Brain microvascular endothelial cell (primary cell): ENCODE results near the gene SLC9A8.

Experiments used
- DNase-seq: peaks from one replicate; pipeline ENCODE4 v3.0.0-alpha.2; 2020
- H3K27ac ChIP-seq: fragments of 250-450 bp; sonication (Bioruptor Pico); 2 replicates; pipeline ENCODE4 v1.5.1; 2020; ENCODE audit warnings: mild to moderate bottlenecking, moderate library complexity
- H3K27me3 ChIP-seq: fragments of 250-450 bp; sonication (Bioruptor Pico); replicated peaks from 2 replicates; pipeline ENCODE4 v1.5.1; 2020; ENCODE audit warnings: mild to moderate bottlenecking
- H3K36me3 ChIP-seq: fragments of 250-450 bp; sonication (Bioruptor Pico); replicated peaks from 2 replicates; pipeline ENCODE4 v1.5.1; 2020; ENCODE audit warnings: mild to moderate bottlenecking
- H3K4me3 ChIP-seq: 2 replicates; pipeline ENCODE4 v1.5.1; 2011; ENCODE audit warnings: low read depth, mild to moderate bottlenecking, control low read depth, low read length, moderate library complexity
- in situ Hi-C: cut with HindIII; loops from 2 replicates; pipeline ENCODE4 v1.10.0; 2017; ENCODE audit warnings: low sequenced_read_pairs, low pct_ligation_motif_present
- TF ChIP-seq, protein P1 (sequence below): IDR thresholded peaks from 2 replicates; pipeline ENCODE4 v1.5.1; 2011; ENCODE audit warnings: low read depth, mild to moderate bottlenecking, moderate library complexity, low read length, control low read depth, inconsistent platforms; ENCODE audit errors: missing control alignments

The SLC9A8 gene

DNA sequence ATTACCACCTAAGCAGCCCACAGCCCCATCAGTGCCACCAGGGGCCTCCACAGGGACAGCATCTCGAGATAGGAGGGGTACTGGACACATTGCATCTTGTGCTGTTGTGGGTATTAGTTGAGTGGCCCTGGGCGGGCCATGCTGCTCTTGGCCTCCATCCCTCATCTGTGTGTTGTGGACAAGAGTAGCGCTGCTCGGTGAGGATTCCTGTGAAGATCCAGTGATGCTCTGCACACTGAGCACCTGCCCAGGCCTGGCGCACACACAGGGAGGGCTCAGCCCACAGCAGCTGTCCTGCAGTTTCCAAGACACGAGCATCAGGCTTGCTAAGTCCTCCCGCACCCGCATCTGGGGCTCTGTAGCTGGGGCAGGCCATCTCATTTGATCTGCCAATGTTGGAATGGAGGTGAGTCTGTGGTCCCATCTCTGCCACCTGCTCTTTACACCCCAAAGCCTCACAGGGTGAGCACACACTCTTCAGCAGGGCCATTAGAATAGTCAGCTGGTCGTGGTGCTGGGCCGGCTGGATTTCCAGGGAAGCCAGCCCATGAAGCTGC lies 70.7 kb downstream of the SLC9A8 start:
- no peaks in the 10 kb centered on the region for H3K27me3 ChIP-seq
- DNase-seq = no peak
- in situ Hi-C loops = no loop called here
- no peak overlapping the region for H3K4me3 ChIP-seq
- peaks cover 10% of the 10 kb centered on the region for H3K36me3 ChIP-seq
- TF ChIP-seq, protein P1, sequence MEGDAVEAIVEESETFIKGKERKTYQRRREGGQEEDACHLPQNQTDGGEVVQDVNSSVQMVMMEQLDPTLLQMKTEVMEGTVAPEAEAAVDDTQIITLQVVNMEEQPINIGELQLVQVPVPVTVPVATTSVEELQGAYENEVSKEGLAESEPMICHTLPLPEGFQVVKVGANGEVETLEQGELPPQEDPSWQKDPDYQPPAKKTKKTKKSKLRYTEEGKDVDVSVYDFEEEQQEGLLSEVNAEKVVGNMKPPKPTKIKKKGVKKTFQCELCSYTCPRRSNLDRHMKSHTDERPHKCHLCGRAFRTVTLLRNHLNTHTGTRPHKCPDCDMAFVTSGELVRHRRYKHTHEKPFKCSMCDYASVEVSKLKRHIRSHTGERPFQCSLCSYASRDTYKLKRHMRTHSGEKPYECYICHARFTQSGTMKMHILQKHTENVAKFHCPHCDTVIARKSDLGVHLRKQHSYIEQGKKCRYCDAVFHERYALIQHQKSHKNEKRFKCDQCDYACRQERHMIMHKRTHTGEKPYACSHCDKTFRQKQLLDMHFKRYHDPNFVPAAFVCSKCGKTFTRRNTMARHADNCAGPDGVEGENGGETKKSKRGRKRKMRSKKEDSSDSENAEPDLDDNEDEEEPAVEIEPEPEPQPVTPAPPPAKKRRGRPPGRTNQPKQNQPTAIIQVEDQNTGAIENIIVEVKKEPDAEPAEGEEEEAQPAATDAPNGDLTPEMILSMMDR = no peak
- H3K27ac ChIP-seq = no peak overlapping the region

GRCh38 chr20:49885558-49886332 lies 73.1 kb downstream of the SLC9A8 start:
- H3K27ac ChIP-seq = no peak overlapping the region
- peaks cover 7% of the 10 kb centered on the region for H3K36me3 ChIP-seq
- in situ Hi-C loops = no loop called here

DNA sequence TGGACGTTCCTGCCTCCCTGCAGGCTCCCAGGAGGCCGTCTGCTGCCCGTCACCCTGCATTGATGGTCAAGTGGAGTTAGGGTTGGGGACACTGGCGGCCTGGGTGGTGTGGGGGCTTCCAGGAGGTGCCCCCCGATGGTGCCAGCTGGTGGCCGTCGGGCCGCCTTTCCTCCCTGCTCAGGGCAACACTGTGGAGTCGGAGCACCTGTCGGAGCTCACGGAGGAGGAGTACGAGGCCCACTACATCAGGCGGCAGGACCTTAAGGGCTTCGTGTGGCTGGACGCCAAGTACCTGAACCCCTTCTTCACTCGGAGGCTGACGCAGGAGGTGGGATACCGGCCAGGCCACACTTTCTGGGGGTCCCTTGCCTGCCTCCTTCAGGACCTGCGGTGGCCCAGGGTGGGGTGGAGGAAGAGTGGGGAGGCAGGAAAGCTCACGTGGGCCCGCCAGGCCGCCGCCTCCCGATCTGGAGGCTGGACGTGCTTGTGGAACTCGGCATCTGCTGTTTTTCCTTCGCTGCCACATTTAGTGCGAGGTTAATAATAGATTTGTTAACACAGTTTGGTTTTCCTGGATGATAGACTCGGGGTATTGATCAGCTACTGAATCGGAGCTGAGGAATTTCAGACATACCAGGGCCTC lies 74.1 kb downstream of the SLC9A8 start:
- no peak for DNase-seq
- no peak overlapping the region for H3K4me3 ChIP-seq
- TF ChIP-seq, protein P1 = no peak
- in situ Hi-C loops = no loop called here
- H3K27ac ChIP-seq = no peak overlapping the region
- H3K27me3 ChIP-seq = no peaks in the 10 kb centered on the region
- H3K36me3 ChIP-seq = peaks cover 3% of the 10 kb centered on the region

More at GRCh38 chr20:49885558-49886332, 73.1 kb downstream of the SLC9A8 start:
- no peak for DNase-seq
- Histone ChIP-seq H3K27me3 (no peaks in the 10 kb centered on the region), H3K4me3 (no peak overlapping the region)
- TF ChIP-seq, protein P1 = no peak

DNA sequence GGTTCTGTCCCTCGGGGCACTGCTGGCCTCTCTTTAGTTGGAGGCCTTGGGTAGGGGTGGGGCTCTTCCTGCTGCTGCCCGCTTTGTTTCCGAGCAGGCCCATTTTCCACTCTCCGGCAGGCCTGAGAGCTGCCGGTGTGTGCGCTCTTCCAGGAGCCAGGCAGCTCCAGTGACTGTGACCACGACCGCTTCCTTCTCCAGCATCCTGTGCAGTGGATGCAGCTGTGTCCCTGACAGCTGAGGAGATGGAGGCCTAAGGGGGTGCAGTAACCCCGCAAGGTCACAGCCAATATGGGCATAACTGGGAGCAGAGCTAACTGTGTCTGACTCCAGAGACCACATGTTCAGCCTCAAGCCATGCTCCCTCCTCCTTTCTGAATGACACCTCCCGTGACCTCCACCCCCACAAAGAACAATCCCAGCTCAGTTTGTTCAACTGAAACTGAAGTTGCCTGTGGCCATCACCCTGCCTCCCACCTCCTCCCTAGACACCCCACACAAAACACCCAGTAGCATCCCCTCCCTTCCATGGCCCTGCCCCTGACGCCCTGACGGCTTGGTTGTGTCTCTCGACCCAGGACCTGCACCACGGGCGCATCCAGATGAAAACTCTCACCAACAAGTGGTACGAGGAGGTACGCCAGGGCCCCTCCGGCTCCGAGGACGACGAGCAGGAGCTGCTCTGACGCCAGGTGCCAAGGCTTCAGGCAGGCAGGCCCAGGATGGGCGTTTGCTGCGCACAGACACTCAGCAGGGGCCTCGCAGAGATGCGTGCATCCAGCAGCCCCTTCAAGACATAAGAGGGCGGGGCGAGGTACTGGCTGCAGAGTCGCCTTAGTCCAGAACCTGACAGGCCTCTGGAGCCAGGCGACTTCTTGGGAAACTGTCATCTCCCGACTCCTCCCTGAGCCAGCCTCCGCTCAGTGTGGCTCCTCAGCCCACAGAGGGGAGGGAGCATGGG lies 74.9 kb downstream of the SLC9A8 start:
- Histone ChIP-seq H3K36me3 (peaks cover 3% of the 10 kb centered on the region), H3K27ac (no peak overlapping the region), H3K4me3 (no peak overlapping the region), H3K27me3 (no peaks in the 10 kb centered on the region)
- TF ChIP-seq, protein P1 = no peak
- in situ Hi-C loops = no loop called here
- peak; percentile 16 for DNase-seq

DNA sequence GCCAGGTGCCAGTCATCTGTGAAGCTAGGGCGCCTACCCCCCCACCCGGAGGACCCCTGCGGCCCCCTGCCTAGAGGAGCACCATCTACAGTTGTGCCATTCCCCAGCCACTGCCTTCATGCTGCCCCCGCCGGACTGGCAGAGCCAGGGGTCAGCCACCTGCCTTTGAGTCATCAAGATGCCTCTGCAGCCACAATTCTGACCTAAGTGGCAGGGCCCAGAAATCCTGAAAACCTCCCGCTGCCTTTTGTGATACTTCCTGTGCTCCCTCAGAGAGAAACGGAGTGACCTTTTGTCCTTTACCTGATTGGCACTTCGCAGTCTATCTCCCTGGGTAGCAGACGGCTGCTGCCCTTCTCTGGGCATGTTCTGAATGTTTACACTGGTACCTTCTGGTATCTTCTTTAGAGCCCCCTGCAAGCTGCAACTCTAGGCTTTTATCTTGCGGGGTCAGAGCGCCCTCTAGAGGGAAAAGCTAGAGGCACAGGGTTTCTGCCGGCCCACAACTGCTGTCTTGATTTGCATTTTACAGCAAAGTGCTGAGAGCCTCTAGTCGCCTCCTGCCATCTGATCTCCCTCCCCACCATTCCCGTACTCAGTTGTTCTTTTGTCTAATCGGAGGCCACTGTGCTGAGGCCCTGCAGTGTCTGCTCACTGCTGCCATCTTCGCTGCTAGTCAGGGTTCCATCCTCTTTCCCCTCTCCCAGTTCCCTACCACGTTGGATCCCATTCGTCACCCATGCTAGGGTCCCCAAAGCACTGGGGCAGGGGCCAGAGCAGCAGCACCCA lies 75.8 kb downstream of the SLC9A8 start:
- DNase-seq = peak; percentile 58
- H3K36me3 ChIP-seq = peaks cover 3% of the 10 kb centered on the region
- in situ Hi-C loops = no loop called here

More for the DNA sequence above, 75.8 kb downstream of the SLC9A8 start:
- Histone ChIP-seq H3K27me3 (no peaks in the 10 kb centered on the region), H3K4me3 (no peak overlapping the region), H3K27ac (no peak overlapping the region)
- TF ChIP-seq, protein P1 = peak; percentile 96
